Right lobe of liver (tissue), 6 donors: ENCODE data around the gene OR13A1. TPM values are rescaled to one million over a fixed set of nuclear protein-coding genes. Genes with fewer than 3 reads are reported as not detected.
"Not testable (repeated sequence)": the region's sequence is repeated elsewhere in the genome, so short reads cannot be mapped to it uniquely, and the experiment has no call there.

ENCODE experiments used
- ATAC-seq, 4 donors: fragments of 200-7000 bp; cut with Tn5 transposase; one replicate each; pipeline ENCODE4 v1.9.1; 2020; ENCODE audit warnings: mild to moderate bottlenecking in 4 of 4, moderate library complexity in 4 of 4
- DNase-seq, 3 donors: peaks; one replicate each; pipeline ENCODE4 v3.0.0-alpha.2; 2020
- H3K27ac ChIP-seq, 3 donors: fragments of 200-600 bp; one replicate each; pipeline ENCODE4 v1.8.0; 2022
- H3K27me3 ChIP-seq, 2 donors: fragments of 200-600 bp; one replicate each; pipeline ENCODE4 v1.8.0; 2022
- H3K36me3 ChIP-seq, 4 donors: fragments of 200-600 bp; sonication (generic) in 1 of 4; one replicate each; pipeline versions ENCODE4 v1.5.1 to v1.8.0; 2017 to 2022; ENCODE audit warnings: control low read depth in 1 of 4
- H3K4me1 ChIP-seq, 4 donors: fragments of 200-600 bp; sonication (generic) in 1 of 4; one replicate each; pipeline versions ENCODE4 v1.5.1 to v1.8.0; 2017 to 2022; ENCODE audit warnings: control low read depth in 1 of 4
- H3K4me3 ChIP-seq, 3 donors: fragments of 200-600 bp; one replicate each; pipeline ENCODE4 v1.8.0; 2022
- H3K9me3 ChIP-seq, 4 donors: fragments of 200-600 bp; sonication (generic) in 1 of 4; one replicate each; pipeline versions ENCODE4 v1.5.1 to v1.8.0; 2017 to 2022; ENCODE audit warnings: control low read depth in 1 of 4
- POLR2A ChIP-seq: fragments of 450-650 bp; IDR thresholded peaks from one replicate; pipeline ENCODE4 v1.6.1; 2017; ENCODE audit warnings: antibody characterized with exemption, mild to moderate bottlenecking
- WGBS: methylation state at CpG from one replicate; pipeline ENCODE4 v1.1.6; 2018; ENCODE audit warnings: low coverage, low lambda C conversion rate; ENCODE audit not compliant: insufficient coverage; ENCODE audit errors: missing lambda C conversion rate; 5-methylcytosine and 5-hydroxymethylcytosine counted together
- intact Hi-C, 2 donors: fragments of 100-400 bp; cut with DNase I; formaldehyde crosslinking; loops; one replicate each; pipeline versions ENCODE4 v1.11.2 to v1.14.1; 2022
- total RNA-seq, 6 experiments: library from RNA; depleted of rRNA in 2 of 6; stranded (reverse); fragments of >200 nt in 2 of 6; fragmentation: NEBNext Ultra II Directional in 3 of 6; extraction: Animal tissue kit (Norgen Biotek cat#: 25700) in 3 of 6; gene quantifications; one replicate each; pipeline versions ENCODE4 v1.1.0 to v1.2.4, GENCODE V29; 2016 to 2023
- TF ChIP-seq, protein P1 (sequence below), 4 donors: fragments of 200-600 bp in 3 of 4; fragments of 450-650 bp in 1 of 4; IDR thresholded peaks; one replicate each; pipeline versions ENCODE4 v1.5.1 to v1.8.0; 2016 to 2022; ENCODE audit warnings: antibody characterized with exemption in 4 of 4, mild to moderate bottlenecking in 2 of 4
- donor health status: DM: no; HTN: yes; CAD: no.
- donor health status: DM: no; HTN: no; CAD: no.
- donor health status: DM: no; HTN: no; CAD: no.
- donor health status: DM: no; HTN: yes; CAD: no.
- donor health status: DM: no; HTN: yes; CAD: no.

Gene OR13A1
- total RNA-seq, 6 experiments from 2014 or later: not detected

DNA sequence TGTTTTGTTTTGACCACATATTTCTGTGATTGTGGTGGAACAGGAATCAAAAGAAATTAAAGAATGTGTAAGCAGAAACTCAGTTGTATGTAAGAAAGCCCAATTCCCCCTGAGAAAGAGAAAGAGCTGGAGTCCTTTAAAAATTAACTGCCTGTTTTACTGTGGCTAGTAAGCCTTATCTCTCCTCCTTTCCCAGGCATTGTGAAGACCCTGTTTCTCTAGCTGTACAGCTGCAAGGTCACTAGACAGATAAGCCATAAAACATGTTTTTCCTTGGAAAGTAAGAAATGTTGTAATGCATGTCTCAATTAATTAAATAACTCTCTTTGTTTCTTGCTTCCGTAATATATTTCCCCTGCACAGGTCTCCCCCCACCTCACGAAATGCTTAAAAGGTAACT lies 53.5 kb downstream of the OR13A1 start:
- no peak for TF ChIP-seq POLR2A
- TF ChIP-seq, protein P1, sequence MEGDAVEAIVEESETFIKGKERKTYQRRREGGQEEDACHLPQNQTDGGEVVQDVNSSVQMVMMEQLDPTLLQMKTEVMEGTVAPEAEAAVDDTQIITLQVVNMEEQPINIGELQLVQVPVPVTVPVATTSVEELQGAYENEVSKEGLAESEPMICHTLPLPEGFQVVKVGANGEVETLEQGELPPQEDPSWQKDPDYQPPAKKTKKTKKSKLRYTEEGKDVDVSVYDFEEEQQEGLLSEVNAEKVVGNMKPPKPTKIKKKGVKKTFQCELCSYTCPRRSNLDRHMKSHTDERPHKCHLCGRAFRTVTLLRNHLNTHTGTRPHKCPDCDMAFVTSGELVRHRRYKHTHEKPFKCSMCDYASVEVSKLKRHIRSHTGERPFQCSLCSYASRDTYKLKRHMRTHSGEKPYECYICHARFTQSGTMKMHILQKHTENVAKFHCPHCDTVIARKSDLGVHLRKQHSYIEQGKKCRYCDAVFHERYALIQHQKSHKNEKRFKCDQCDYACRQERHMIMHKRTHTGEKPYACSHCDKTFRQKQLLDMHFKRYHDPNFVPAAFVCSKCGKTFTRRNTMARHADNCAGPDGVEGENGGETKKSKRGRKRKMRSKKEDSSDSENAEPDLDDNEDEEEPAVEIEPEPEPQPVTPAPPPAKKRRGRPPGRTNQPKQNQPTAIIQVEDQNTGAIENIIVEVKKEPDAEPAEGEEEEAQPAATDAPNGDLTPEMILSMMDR (IDR thresholded peaks at IDR 0.05): no peak
- intact Hi-C loops: no loop called here
- no peaks in the 10 kb centered on the region for H3K36me3 ChIP-seq
- H3K4me3 ChIP-seq: no peak overlapping the region
- no peaks in the 10 kb centered on the region for H3K9me3 ChIP-seq
- H3K27me3 ChIP-seq: no peaks in the 10 kb centered on the region
- DNase-seq (no peak), ATAC-seq (no peak)
- WGBS: 23% methylated on average over 2 of the region's 2 CpGs
- H3K4me1 ChIP-seq: no peaks in the 10 kb centered on the region
- H3K27ac ChIP-seq: no peak overlapping the region

DNA sequence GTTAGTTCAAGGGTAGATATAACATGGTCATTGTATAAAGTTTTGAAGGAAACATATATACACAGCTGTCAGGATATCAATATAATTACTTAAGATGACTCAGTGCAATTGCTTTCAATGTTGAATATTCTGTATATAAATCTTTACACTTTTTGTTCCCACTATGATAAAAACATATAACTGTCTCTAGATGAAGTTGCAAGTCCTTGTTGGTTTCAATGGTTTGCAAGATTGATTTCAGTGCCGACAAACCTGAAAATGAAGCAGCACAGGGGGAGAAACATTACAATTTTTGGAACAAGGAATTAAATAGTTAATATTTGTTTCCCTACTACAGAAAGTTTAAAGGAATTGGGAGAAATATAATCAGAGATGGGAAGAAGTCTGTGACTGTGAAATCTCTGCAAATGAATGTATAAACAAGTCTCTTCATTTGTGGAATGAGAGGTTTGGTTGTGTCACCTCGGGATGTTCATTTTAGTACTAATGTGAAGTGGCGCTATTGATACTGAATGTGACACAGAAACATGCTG lies 54.1 kb downstream of the OR13A1 start:
- Histone ChIP-seq H3K27me3 (no peaks in the 10 kb centered on the region), H3K4me3 (no peak overlapping the region), H3K27ac (no peak overlapping the region), H3K4me1 (no peaks in the 10 kb centered on the region), H3K36me3 (no peaks in the 10 kb centered on the region), H3K9me3 (no peaks in the 10 kb centered on the region)
- 56% methylated on average over 3 of the region's 3 CpGs for WGBS
- TF ChIP-seq POLR2A: no peak
- TF ChIP-seq, protein P1 (IDR thresholded peaks at IDR 0.05): no peak
- intact Hi-C loops: no loop called here
- ATAC-seq: no peak
- no peak for DNase-seq

DNA sequence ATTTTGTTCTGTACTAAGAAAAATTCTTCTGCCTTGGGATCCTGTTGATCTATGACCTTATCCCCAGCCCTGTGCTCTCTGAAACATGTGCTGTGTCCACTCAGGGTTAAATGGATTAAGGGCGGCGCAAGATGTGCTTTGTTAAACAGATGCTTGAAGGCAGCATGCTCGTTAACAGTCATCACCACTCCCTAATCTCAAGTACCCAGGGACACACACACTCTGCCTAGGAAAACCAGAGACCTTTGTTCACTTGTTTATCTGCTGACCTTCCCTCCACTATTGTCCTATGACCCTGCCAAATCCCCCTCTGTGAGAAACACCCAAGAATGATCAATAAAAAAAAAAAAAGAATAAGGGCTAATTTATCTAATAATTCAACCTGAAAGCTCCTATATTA lies 54.8 kb downstream of the OR13A1 start:
- 54% methylated on average over 2 of the region's 3 CpGs for WGBS
- H3K4me1 ChIP-seq, intact Hi-C loops, H3K36me3 ChIP-seq, H3K9me3 ChIP-seq, DNase-seq, H3K27ac ChIP-seq, H3K4me3 ChIP-seq, H3K27me3 ChIP-seq, ATAC-seq: not testable (repeated sequence)

DNA sequence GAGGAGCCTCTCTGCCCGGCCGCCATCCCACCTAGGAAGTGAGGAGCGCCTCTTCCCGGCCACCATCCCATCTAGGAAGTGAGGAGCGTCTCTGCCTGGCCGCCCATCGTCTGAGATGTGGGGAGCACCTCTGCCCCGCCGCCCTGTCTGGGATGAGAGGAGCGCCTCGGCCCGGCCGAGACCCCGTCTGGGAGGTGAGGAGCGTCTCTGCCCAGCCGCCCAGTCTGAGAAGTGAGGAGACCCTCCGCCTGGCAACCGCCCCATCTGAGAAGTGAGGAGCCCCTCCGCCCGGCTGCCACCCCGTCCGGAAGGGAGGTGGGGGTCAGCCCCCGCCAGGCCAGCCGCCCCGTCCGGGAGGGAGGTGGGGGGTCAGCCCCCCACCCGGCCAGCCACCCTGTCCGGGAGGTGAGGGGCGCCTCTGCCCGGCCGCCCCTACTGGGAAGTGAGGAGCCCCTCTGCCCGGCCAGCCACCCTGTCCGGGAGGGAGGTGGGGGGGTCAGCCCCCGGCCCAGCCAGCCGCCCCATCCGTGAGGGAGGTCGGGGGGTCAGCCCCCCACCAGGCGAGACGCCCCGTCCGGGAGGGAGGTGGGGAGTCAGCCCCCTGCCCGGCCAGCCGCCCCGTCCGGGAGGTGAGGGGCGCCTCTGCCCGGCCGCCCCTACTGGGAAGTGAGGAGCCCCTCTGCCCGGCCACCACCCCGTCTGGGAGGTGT lies 55.5 kb downstream of the OR13A1 start:
- H3K4me1 ChIP-seq, H3K4me3 ChIP-seq, H3K36me3 ChIP-seq, H3K9me3 ChIP-seq, ATAC-seq, intact Hi-C loops, H3K27ac ChIP-seq, H3K27me3 ChIP-seq, DNase-seq: not testable (repeated sequence)
- 100% methylated on average over 1 of the region's 50 CpGs for WGBS

DNA sequence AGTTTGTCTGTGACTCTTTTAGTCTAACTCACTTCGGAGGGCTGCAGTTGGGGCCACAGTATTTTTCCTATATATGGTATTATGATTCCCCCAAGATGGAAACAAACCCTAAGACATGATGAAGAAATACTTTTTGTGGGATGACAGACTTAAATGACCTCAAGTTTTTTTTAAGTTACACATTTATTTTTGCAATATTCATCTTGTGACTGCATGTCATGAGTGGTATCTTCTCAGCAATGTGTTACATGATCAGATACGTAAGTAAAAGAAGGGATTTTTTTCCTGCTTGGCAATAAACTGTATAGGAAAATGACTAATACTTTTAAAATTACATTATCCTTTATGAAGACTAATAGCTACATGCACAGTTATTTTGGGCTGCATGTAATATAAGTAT lies 57.8 kb downstream of the OR13A1 start:
- Histone ChIP-seq H3K27ac (no peak overlapping the region), H3K4me3 (no peak overlapping the region), H3K4me1 (no peaks in the 10 kb centered on the region), H3K27me3 (no peaks in the 10 kb centered on the region), H3K9me3 (no peaks in the 10 kb centered on the region), H3K36me3 (no peaks in the 10 kb centered on the region)
- intact Hi-C loops: no loop called here
- ATAC-seq: no peak
- WGBS: 70% methylated on average over 2 of the region's 2 CpGs
- DNase-seq: no peak
- TF ChIP-seq, protein P1 (IDR thresholded peaks at IDR 0.05): no peak
- no peak for TF ChIP-seq POLR2A
